ENCODE measurements around the gene ATP5F1D.

GRCh38 chr19:1225440-1226226 is 15.9 kb upstream of the ATP5F1D start:
- no peak for TF ChIP-seq POLR2AphosphoS5 (IDR thresholded peaks at IDR 0.05)
- TF ChIP-seq CTCF (IDR thresholded peaks at IDR 0.05) = no peak
- no peak for TF ChIP-seq POLR2A (IDR thresholded peaks at IDR 0.05)
